HCT116 (cell line): ENCODE results near the gene GRIA2. TPM values are rescaled to one million over a fixed set of nuclear protein-coding genes. Genes with fewer than 3 reads are reported as not detected.

ENCODE experiments used
- ATAC-seq: fragments of 200-7000 bp; cut with Tn5 transposase; 2 replicates; pipeline ENCODE4 v1.9.1; 2020; ENCODE audit warnings: mild to moderate bottlenecking, moderate library complexity
- BruUV-seq: library from RNA; stranded (reverse); fragments of 400-500 nt; replicated peaks from 2 replicates; lab custom pipeline; 2021; lab: Mats Ljungman, UMichigan
- CTCF ChIA-PET: fragments of 300-600 bp; sonication (Branson Sonifier 250); formaldehyde crosslinking; loops from one replicate; lab custom pipeline; 2021; ENCODE audit warnings: antibody characterized with exemption; lab: Charles Lee
- POLR2A ChIA-PET: fragments of 300-600, 350-600 bp; sonication (Branson Sonifier 250); formaldehyde crosslinking; loops from one replicate; lab custom pipeline; 2021; ENCODE audit warnings: antibody characterized with exemption; lab: Charles Lee
- RAD21 ChIA-PET, 2 experiments: fragments of 300-600 bp; sonication (Branson Sonifier 250); formaldehyde crosslinking; loops; one replicate each; lab custom pipeline; 2023; ENCODE audit warnings: low total read pairs in 2 of 2; ENCODE audit not compliant: uncharacterized antibody in 2 of 2, unreplicated experiment in 2 of 2, low non-redundant PET in 1 of 2; lab: Charles Lee
- DNase-seq: peaks from one replicate; pipeline ENCODE4 v3.0.0-alpha.2; 2010; ENCODE audit warnings: low read depth, low spot score
- H2AFZ ChIP-seq: fragments of 200-600 bp; shearing (Covaris generic), sonication (generic); 2 replicates; pipeline ENCODE4 v1.6.1; 2017; ENCODE audit warnings: low read depth, mixed run types, mixed read lengths, antibody characterized with exemption, low read length; ENCODE audit not compliant: poor library complexity, severe bottlenecking
- H3K27ac ChIP-seq: 2 replicates; pipeline ENCODE4 v1.5.1; 2012; ENCODE audit warnings: low read depth, low read length
- H3K27me3 ChIP-seq: fragments of 200-600 bp; sonication (generic); 2 replicates; pipeline ENCODE4 v1.6.1; 2016; ENCODE audit warnings: mixed run types, low read length, mixed read lengths; ENCODE audit not compliant: insufficient read depth
- H3K36me3 ChIP-seq, 2 experiments: fragments of 200-500 bp in 1 of 2; fragments of 200-600 bp in 1 of 2; sonication (Bioruptor generic) in 1 of 2; sonication (generic) in 1 of 2; 2 replicates each; pipeline versions ENCODE4 v1.5.1 to v1.6.1; 2014 to 2016; ENCODE audit warnings: low read length in 2 of 2, inconsistent platforms in 1 of 2, mixed read lengths in 1 of 2, mixed run types in 1 of 2; ENCODE audit not compliant: insufficient read depth in 2 of 2, control insufficient read depth in 1 of 2
- H3K4me1 ChIP-seq, 2 experiments: fragments of 200-600 bp in 1 of 2; sonication (generic) in 1 of 2; 2 replicates each; pipeline versions ENCODE4 v1.5.1 to v1.6.1; 2012 to 2017; ENCODE audit warnings: low read length in 2 of 2, inconsistent platforms in 1 of 2, mild to moderate bottlenecking in 1 of 2, mixed read lengths in 1 of 2, mixed run types in 1 of 2, moderate library complexity in 1 of 2; ENCODE audit not compliant: insufficient read depth in 2 of 2, control insufficient read depth in 1 of 2
- H3K4me2 ChIP-seq: fragments of 200-600 bp; sonication (generic); 2 replicates; pipeline ENCODE4 v1.6.1; 2017; ENCODE audit warnings: mixed run types, low read length, mixed read lengths
- H3K4me3 ChIP-seq, 2 experiments: fragments of 200-600 bp in 1 of 2; sonication (generic) in 1 of 2; replicated peaks in 1 of 2; 2 replicates each; pipeline ENCODE4 v1.5.1; 2011 to 2016; ENCODE audit warnings: low read length in 2 of 2, control low read depth in 1 of 2, low read depth in 1 of 2, mild to moderate bottlenecking in 1 of 2, mixed read lengths in 1 of 2, mixed run types in 1 of 2
- H3K79me2 ChIP-seq: fragments of 200-600 bp; sonication (generic); 2 replicates; pipeline ENCODE4 v1.6.1; 2017; ENCODE audit warnings: mild to moderate bottlenecking, mixed run types, low read length, moderate library complexity, mixed read lengths; ENCODE audit not compliant: insufficient read depth
- H3K9ac ChIP-seq: fragments of 200-600 bp; sonication (generic); 2 replicates; pipeline ENCODE4 v1.6.1; 2016; ENCODE audit warnings: low read length, mixed read lengths
- H3K9me2 ChIP-seq: fragments of 200-600 bp; sonication (generic), shearing (Covaris generic); 2 replicates; pipeline ENCODE4 v1.6.1; 2017; ENCODE audit warnings: mixed run types, mild to moderate bottlenecking, moderate library complexity; ENCODE audit not compliant: insufficient read depth
- H3K9me3 ChIP-seq, 2 experiments: fragments of 200-500 bp in 1 of 2; fragments of 200-600 bp in 1 of 2; sonication (Bioruptor generic) in 1 of 2; sonication (generic) in 1 of 2; 2 replicates each; pipeline ENCODE4 v1.6.1; 2014 to 2017; ENCODE audit warnings: low read length in 2 of 2, mixed read lengths in 2 of 2, inconsistent platforms in 1 of 2, low read depth in 1 of 2, mild to moderate bottlenecking in 1 of 2, mixed run types in 1 of 2, moderate library complexity in 1 of 2; ENCODE audit not compliant: control insufficient read depth in 1 of 2, insufficient read depth in 1 of 2
- H4K20me1 ChIP-seq: fragments of 200-600 bp; sonication (generic), shearing (Covaris generic); 2 replicates; pipeline ENCODE4 v1.6.1; 2017; ENCODE audit warnings: mixed run types, mild to moderate bottlenecking, moderate library complexity; ENCODE audit not compliant: insufficient read depth
- CBX3 ChIP-seq: IDR thresholded peaks from 2 replicates; pipeline ENCODE4 v1.6.1; 2012; ENCODE audit warnings: low read depth
- CEBPB ChIP-seq: IDR thresholded peaks from 2 replicates; pipeline ENCODE4 v1.6.1; 2012; ENCODE audit warnings: low read depth
- CTCF ChIP-seq, 3 experiments: fragments of 200-600 bp in 1 of 3; sonication (generic) in 1 of 3; IDR thresholded peaks in 2 of 3; conservative IDR thresholded peaks in 1 of 3; 2 replicates each; pipeline ENCODE4 v1.5.1; 2012 to 2017; ENCODE audit warnings: low read depth in 2 of 3, low read length in 2 of 3, antibody characterized with exemption in 1 of 3, borderline replicate concordance in 1 of 3, control low read depth in 1 of 3, mild to moderate bottlenecking in 1 of 3, mixed read lengths in 1 of 3, mixed run types in 1 of 3, moderate library complexity in 1 of 3; ENCODE audit not compliant: insufficient read depth in 1 of 3
- ELF1 ChIP-seq: IDR thresholded peaks from 2 replicates; pipeline ENCODE4 v1.6.1; 2012; ENCODE audit warnings: low read depth, borderline replicate concordance
- FOSL1 ChIP-seq: IDR thresholded peaks from 2 replicates; pipeline ENCODE4 v1.6.1; 2012; ENCODE audit warnings: low read depth
- JUND ChIP-seq: IDR thresholded peaks from 2 replicates; pipeline ENCODE4 v1.6.1; 2012
- POLR2A ChIP-seq: IDR thresholded peaks from 2 replicates; pipeline ENCODE4 v1.7.0; 2011; ENCODE audit warnings: borderline replicate concordance; ENCODE audit not compliant: insufficient read depth, insufficient read length; ENCODE audit errors: extremely low read depth
- POLR2AphosphoS5 ChIP-seq: IDR thresholded peaks from 2 replicates; pipeline ENCODE4 v1.6.1; 2011; ENCODE audit warnings: mild to moderate bottlenecking, low read depth, low read length, moderate library complexity
- SP1 ChIP-seq: IDR thresholded peaks from 2 replicates; pipeline ENCODE4 v1.6.1; 2012; ENCODE audit warnings: low read depth
- TCF7L2 ChIP-seq: IDR thresholded peaks from 2 replicates; pipeline ENCODE4 v1.7.0; 2011; ENCODE audit warnings: borderline replicate concordance, inconsistent platforms; ENCODE audit not compliant: insufficient read depth, insufficient read length; ENCODE audit errors: extremely low read depth
- ZBTB33 ChIP-seq: IDR thresholded peaks from 2 replicates; pipeline ENCODE4 v1.6.1; 2011; ENCODE audit warnings: mild to moderate bottlenecking, low read length, moderate library complexity; ENCODE audit not compliant: insufficient replicate concordance; ENCODE audit errors: extremely low read depth
- ZFX ChIP-seq: fragments of 450-650 bp; IDR thresholded peaks from 2 replicates; pipeline ENCODE4 v1.6.1; 2017
- ZNF274 ChIP-seq: fragments of 200-500 bp; sonication (Bioruptor generic); IDR thresholded peaks from 2 replicates; pipeline ENCODE4 v1.6.1; 2014; ENCODE audit warnings: mild to moderate bottlenecking, low read depth, low read length, inconsistent platforms
- intact Hi-C: fragments of 100-400 bp; cut with micrococcal nuclease; formaldehyde crosslinking; loops from 2 replicates; pipeline ENCODE4 v1.10.0; 2022
- total RNA-seq: library from RNA; stranded (reverse); gene quantifications from one replicate; pipeline ENCODE4 v1.2.1, GENCODE V29; 2021; ENCODE audit not compliant: unreplicated experiment
- TF ChIP-seq, protein P1 (sequence below): IDR thresholded peaks from 2 replicates; pipeline ENCODE4 v1.6.1; 2012; ENCODE audit warnings: low read depth

The GRIA2 gene
- total RNA-seq, 1 experiment from 2014 or later = not detected

GRCh38 chr4:157282019-157282418 is 61.5 kb downstream of the GRIA2 start:
- Histone ChIP-seq H3K9me3 (no peaks in the 10 kb centered on the region), H3K9ac (no peak overlapping the region), H2AFZ (no peak overlapping the region), H3K79me2 (no peaks in the 10 kb centered on the region), H3K4me3 (no peak overlapping the region), H3K4me1 (no peaks in the 10 kb centered on the region), H3K27me3 (no peaks in the 10 kb centered on the region), H4K20me1 (no peaks in the 10 kb centered on the region), H3K27ac (no peak overlapping the region), H3K4me2 (no peak overlapping the region), H3K36me3 (no peaks in the 10 kb centered on the region), H3K9me2 (no peaks in the 10 kb centered on the region)
- ChIA-PET RAD21 (no interaction called here), POLR2A (no interaction called here), CTCF (no interaction called here)
- intact Hi-C loops = no loop called here
- DNase-seq = no peak
- TF ChIP-seq ZNF274 = no peak
- no peak for TF ChIP-seq ZFX
- no peak for TF ChIP-seq POLR2AphosphoS5
- TF ChIP-seq CBX3 = no peak
- TF ChIP-seq, protein P1, sequence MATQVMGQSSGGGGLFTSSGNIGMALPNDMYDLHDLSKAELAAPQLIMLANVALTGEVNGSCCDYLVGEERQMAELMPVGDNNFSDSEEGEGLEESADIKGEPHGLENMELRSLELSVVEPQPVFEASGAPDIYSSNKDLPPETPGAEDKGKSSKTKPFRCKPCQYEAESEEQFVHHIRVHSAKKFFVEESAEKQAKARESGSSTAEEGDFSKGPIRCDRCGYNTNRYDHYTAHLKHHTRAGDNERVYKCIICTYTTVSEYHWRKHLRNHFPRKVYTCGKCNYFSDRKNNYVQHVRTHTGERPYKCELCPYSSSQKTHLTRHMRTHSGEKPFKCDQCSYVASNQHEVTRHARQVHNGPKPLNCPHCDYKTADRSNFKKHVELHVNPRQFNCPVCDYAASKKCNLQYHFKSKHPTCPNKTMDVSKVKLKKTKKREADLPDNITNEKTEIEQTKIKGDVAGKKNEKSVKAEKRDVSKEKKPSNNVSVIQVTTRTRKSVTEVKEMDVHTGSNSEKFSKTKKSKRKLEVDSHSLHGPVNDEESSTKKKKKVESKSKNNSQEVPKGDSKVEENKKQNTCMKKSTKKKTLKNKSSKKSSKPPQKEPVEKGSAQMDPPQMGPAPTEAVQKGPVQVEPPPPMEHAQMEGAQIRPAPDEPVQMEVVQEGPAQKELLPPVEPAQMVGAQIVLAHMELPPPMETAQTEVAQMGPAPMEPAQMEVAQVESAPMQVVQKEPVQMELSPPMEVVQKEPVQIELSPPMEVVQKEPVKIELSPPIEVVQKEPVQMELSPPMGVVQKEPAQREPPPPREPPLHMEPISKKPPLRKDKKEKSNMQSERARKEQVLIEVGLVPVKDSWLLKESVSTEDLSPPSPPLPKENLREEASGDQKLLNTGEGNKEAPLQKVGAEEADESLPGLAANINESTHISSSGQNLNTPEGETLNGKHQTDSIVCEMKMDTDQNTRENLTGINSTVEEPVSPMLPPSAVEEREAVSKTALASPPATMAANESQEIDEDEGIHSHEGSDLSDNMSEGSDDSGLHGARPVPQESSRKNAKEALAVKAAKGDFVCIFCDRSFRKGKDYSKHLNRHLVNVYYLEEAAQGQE = no peak
- no peak for TF ChIP-seq SP1
- TF ChIP-seq JUND = no peak
- no peak for ATAC-seq
- BruUV-seq = no TSS peak

GRCh38 chr4:157287445-157287844 is 66.9 kb downstream of the GRIA2 start:
- ATAC-seq = no peak
- Histone ChIP-seq H3K27ac (no peak overlapping the region), H3K9ac (no peak overlapping the region), H3K9me3 (no peaks in the 10 kb centered on the region), H3K27me3 (no peaks in the 10 kb centered on the region), H3K9me2 (no peaks in the 10 kb centered on the region), H4K20me1 (no peaks in the 10 kb centered on the region), H3K79me2 (no peaks in the 10 kb centered on the region), H3K4me3 (no peak overlapping the region), H3K36me3 (no peaks in the 10 kb centered on the region), H3K4me2 (no peak overlapping the region), H3K4me1 (no peaks in the 10 kb centered on the region), H2AFZ (peak overlapping the region; percentile 5)
- no TSS peak for BruUV-seq
- CTCF ChIA-PET = no interaction called here
- no peak for DNase-seq
- POLR2A ChIA-PET = no interaction called here
- RAD21 ChIA-PET = no interaction called here
- intact Hi-C loops = no loop called here
- no peak for TF ChIP-seq POLR2A
- TF ChIP-seq CEBPB = no peak
- no peak for TF ChIP-seq JUND
- no peak for TF ChIP-seq ZBTB33
- TF ChIP-seq TCF7L2 = no peak
- no peak for TF ChIP-seq CTCF (IDR thresholded peaks at IDR 0.05 in 2 of 3, conservative IDR thresholded peaks at IDR 0.05 in 1 of 3; ENCODE audit: borderline replicate concordance in 1 of 3, insufficient read depth in 1 of 3, low read depth in 2 of 3, low read length in 2 of 3)
- no peak for TF ChIP-seq ELF1
- TF ChIP-seq POLR2AphosphoS5 = no peak
- no peak for TF ChIP-seq FOSL1
